GM06990 (cell line): ENCODE measurements around the gene FMO2.

Experiments
- DNase-seq: peaks from one replicate; pipeline ENCODE4 v3.0.0-alpha.2; 2011; ENCODE audit not compliant: insufficient read length; ENCODE audit errors: extremely low read depth
- H3K27me3 ChIP-seq: replicated peaks from 2 replicates; pipeline ENCODE4 v1.6.0; 2011; ENCODE audit warnings: low read length; ENCODE audit not compliant: control insufficient read depth, insufficient read depth
- H3K36me3 ChIP-seq: 2 replicates; pipeline ENCODE4 v1.5.1; 2011; ENCODE audit warnings: low read length; ENCODE audit not compliant: control insufficient read depth, insufficient read depth
- H3K4me3 ChIP-seq: replicated peaks from 2 replicates; pipeline ENCODE4 v1.5.1; 2011; ENCODE audit warnings: low read depth, mild to moderate bottlenecking, control low read depth, low read length
- TF ChIP-seq, protein P1 (sequence below): IDR thresholded peaks from 2 replicates; pipeline ENCODE4 v1.5.1; 2011; ENCODE audit warnings: low read length, control low read depth, mild to moderate bottlenecking, inconsistent platforms; ENCODE audit not compliant: insufficient read depth, poor library complexity, severe bottlenecking

The FMO2 gene

DNA sequence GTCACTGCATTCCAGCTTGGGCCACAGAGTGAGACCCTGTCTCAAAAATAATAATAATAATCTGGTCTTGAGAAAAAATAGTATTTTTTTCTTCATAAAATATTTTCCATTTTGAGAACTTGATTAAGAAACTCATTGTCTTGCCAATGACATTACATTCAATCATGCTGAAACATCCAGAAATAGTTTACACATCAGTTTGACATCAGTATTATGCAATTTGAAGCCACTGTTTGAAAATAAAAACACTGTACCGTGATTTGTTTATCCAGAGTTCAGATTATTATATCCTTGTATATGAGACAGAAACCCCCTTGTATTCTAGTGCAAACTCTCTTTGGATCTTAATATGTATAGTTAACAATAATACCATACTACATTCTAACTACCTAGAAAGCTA is 6.9 kb downstream of the FMO2 start:
- TF ChIP-seq, protein P1, sequence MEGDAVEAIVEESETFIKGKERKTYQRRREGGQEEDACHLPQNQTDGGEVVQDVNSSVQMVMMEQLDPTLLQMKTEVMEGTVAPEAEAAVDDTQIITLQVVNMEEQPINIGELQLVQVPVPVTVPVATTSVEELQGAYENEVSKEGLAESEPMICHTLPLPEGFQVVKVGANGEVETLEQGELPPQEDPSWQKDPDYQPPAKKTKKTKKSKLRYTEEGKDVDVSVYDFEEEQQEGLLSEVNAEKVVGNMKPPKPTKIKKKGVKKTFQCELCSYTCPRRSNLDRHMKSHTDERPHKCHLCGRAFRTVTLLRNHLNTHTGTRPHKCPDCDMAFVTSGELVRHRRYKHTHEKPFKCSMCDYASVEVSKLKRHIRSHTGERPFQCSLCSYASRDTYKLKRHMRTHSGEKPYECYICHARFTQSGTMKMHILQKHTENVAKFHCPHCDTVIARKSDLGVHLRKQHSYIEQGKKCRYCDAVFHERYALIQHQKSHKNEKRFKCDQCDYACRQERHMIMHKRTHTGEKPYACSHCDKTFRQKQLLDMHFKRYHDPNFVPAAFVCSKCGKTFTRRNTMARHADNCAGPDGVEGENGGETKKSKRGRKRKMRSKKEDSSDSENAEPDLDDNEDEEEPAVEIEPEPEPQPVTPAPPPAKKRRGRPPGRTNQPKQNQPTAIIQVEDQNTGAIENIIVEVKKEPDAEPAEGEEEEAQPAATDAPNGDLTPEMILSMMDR, result no peak
- Histone ChIP-seq H3K4me3 (no peak overlapping the region), H3K36me3 (no peaks in the 10 kb centered on the region), H3K27me3 (no peaks in the 10 kb centered on the region)
- no peak for DNase-seq

DNA sequence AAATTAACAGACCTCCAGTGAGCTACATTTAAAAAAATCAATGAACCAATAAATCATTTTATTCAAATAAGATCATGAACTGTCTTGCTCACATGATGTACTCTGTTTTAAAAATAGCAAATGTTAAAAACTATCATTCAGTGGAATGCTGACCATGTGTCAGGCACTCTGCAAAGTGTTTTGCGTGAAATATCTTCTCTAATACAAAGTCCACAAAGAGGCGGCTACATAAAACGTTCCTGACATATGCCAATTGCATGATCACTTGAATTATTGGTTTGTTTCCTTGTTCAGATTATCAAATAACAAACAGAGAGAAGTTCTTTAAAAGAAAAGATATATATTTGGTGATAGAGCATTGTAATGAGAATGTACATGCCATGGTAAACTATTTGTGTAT is 10.7 kb downstream of the FMO2 start:
- no peak for DNase-seq
- H3K4me3 ChIP-seq, result no peak overlapping the region
- TF ChIP-seq, protein P1, result no peak

DNA sequence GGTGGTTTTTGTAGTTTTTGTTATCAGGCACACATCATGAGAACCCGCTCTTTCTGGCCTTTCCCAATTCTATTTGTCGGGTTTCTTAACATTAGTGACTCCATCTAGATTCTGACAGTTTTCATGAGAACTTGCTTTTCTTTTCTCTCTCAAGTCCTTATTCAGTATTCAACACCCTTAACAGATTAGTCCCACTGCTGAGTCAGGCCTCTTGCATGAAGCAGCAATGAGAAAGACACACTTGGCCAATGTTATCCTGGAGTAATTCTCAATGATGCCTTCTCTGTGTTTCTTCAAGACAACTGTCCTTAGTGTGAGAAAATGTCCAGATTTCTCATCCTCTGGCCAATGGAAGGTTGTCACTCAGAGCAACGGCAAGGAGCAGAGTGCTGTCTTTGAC is 11.3 kb downstream of the FMO2 start:
- Histone ChIP-seq H3K4me3 (no peak overlapping the region), H3K36me3 (no peaks in the 10 kb centered on the region), H3K27me3 (no peaks in the 10 kb centered on the region)
- no peak for DNase-seq
- TF ChIP-seq, protein P1, result no peak

More for the DNA sequence above, 10.7 kb downstream of the FMO2 start:
- Histone ChIP-seq H3K27me3 (no peaks in the 10 kb centered on the region), H3K36me3 (no peaks in the 10 kb centered on the region)

DNA sequence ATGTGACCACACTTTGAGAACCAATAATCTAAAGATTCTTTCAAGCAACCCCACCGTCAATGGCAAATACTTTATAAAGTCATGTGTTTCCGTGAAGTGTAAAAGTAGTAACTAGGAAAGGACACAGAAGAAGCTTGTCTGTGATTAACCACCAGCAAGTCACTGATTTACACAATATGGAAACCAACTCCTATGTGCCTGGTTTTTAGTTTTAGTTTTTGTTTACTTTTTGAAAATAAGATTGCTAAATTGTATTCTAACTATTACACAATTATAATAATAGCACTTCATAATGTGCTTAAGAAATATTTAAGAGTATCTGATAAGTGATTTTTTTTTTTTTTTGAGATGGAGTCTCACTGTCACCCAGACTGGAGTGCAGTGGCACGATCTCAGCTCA is 13.0 kb downstream of the FMO2 start:
- H3K27me3 ChIP-seq, result no peaks in the 10 kb centered on the region
- H3K36me3 ChIP-seq, result no peaks in the 10 kb centered on the region
- no peak overlapping the region for H3K4me3 ChIP-seq
- no peak for DNase-seq
- TF ChIP-seq, protein P1, result no peak

DNA sequence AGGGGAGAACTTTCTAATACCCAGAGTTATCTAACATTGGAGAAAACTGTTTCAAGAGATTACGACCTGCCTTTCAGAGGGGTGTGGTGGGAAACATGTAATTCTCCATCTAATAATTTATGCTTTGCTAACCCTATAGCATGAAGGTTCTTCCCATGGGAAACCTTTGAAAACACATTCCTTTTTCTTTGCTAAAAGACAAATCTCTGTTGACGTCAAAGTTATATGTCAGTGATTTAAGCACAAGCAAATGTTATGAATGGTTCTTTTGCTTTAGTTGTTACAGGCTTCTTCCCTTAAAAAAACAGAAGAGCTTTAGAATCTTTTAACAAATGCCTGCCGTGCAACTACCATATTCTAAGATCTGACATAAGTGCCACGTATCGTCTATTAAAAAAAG is 19.2 kb downstream of the FMO2 start:
- Histone ChIP-seq H3K36me3 (no peaks in the 10 kb centered on the region), H3K27me3 (no peaks in the 10 kb centered on the region), H3K4me3 (no peak overlapping the region)
- DNase-seq, result no peak
- TF ChIP-seq, protein P1, result no peak
